Medulla oblongata (tissue), 1 donor: Measurements from ENCODE around the gene DKC1.

Experiments used
- DNase-seq: peaks from one replicate; pipeline ENCODE4 v3.0.0-alpha.2; 2015; ENCODE audit errors: extremely low spot score

The DKC1 gene

GRCh38 chrX:154762537-154763296 lies at the start of gene DKC1:
TSS of gene DKC1 (plus strand) at chrX:154762864. CDS start at chrX:154762966, 102 bp downstream.
- peak; percentile 93 for DNase-seq

GRCh38 chrX:154714925-154715324 lies 47.7 kb upstream of the DKC1 start:
- DNase-seq, result peak; percentile 66

GRCh38 chrX:154715825-154716224 lies 46.8 kb upstream of the DKC1 start:
- no peak for DNase-seq

- DNase-seq, result no peak
Measured at GRCh38 chrX:154717824-154718223, 44.8 kb upstream of the DKC1 start.

GRCh38 chrX:154718616-154719015 lies 44.0 kb upstream of the DKC1 start:
- peak; percentile 45 for DNase-seq

- DNase-seq, result peak; percentile 14
Measured at GRCh38 chrX:154719132-154719675, 43.5 kb upstream of the DKC1 start.

GRCh38 chrX:154720067-154720466 lies 42.6 kb upstream of the DKC1 start:
- no peak for DNase-seq

GRCh38 chrX:154721155-154721554 lies 41.5 kb upstream of the DKC1 start:
- no peak for DNase-seq

GRCh38 chrX:154724993-154725756 lies 37.5 kb upstream of the DKC1 start:
- no peak for DNase-seq

GRCh38 chrX:154727418-154727817 lies 35.2 kb upstream of the DKC1 start:
- no peak for DNase-seq

GRCh38 chrX:154727871-154728270 lies 34.8 kb upstream of the DKC1 start:
- no peak for DNase-seq

- no peak for DNase-seq
Measured at GRCh38 chrX:154728431-154729190, 34.1 kb upstream of the DKC1 start.

GRCh38 chrX:154729439-154729838 lies 33.2 kb upstream of the DKC1 start:
- no peak for DNase-seq

- no peak for DNase-seq
Measured at GRCh38 chrX:154730253-154730891, 32.3 kb upstream of the DKC1 start.

GRCh38 chrX:154731184-154731583 lies 31.5 kb upstream of the DKC1 start:
- DNase-seq, result no peak

GRCh38 chrX:154731881-154732280 lies 30.8 kb upstream of the DKC1 start:
- no peak for DNase-seq

GRCh38 chrX:154732421-154733065 lies 30.1 kb upstream of the DKC1 start:
- DNase-seq, result no peak

- DNase-seq, result no peak
Measured at GRCh38 chrX:154733066-154733425, 29.6 kb upstream of the DKC1 start.

- DNase-seq, result peak; percentile 70
Measured at GRCh38 chrX:154734061-154734781, 28.4 kb upstream of the DKC1 start.

- DNase-seq, result no peak
Measured at GRCh38 chrX:154735695-154736393, 26.8 kb upstream of the DKC1 start.
